IPS-15b (cell line): ENCODE measurements around the gene SPRR1A.

Source experiments
- H3K27me3 ChIP-seq: one replicate; pipeline ENCODE4 v1.6.1; 2013; ENCODE audit warnings: low read length; ENCODE audit not compliant: control insufficient read depth, insufficient read depth
- H3K36me3 ChIP-seq: one replicate; pipeline ENCODE4 v1.6.1; 2013; ENCODE audit warnings: low read length; ENCODE audit not compliant: control insufficient read depth, insufficient read depth
- H3K4me1 ChIP-seq: one replicate; pipeline ENCODE4 v1.6.1; 2013; ENCODE audit warnings: mild to moderate bottlenecking, low read length; ENCODE audit not compliant: control insufficient read depth, insufficient read depth
- H3K4me3 ChIP-seq: one replicate; pipeline ENCODE4 v1.5.1; 2013; ENCODE audit warnings: low read depth, low read length
- H3K9ac ChIP-seq: one replicate; pipeline ENCODE4 v1.6.1; 2013; ENCODE audit warnings: low read depth, mild to moderate bottlenecking, low read length
- H3K9me3 ChIP-seq: one replicate; pipeline ENCODE4 v1.6.1; 2013; ENCODE audit warnings: mild to moderate bottlenecking, low read length; ENCODE audit not compliant: control insufficient read depth, insufficient read depth

SPRR1A gene

DNA sequence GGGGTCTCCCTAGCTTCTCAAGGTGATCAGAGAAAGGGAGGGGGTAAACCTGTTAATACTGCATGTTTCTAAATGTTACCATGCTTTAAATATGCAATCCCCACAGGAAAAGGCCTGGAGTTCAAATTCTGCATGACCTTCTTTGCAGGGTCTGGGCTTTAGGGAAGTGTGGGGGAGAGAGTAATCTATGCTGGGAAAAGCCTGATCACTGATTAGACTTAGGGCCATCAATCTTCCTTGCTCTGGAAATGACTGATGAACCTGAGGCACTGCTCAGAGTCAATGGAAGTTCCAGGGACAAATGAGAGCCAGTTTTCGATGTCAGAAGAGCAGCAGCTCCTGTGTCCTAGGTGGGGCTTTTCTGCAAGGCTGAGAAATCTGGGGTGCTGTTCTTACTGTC lies 3.2 kb upstream of the SPRR1A start:
- Histone ChIP-seq H3K9ac (no peak overlapping the region), H3K9me3 (no peaks in the 10 kb centered on the region), H3K36me3 (no peaks in the 10 kb centered on the region), H3K27me3 (peaks cover 4% of the 10 kb centered on the region), H3K4me3 (no peak overlapping the region), H3K4me1 (no peaks in the 10 kb centered on the region)

DNA sequence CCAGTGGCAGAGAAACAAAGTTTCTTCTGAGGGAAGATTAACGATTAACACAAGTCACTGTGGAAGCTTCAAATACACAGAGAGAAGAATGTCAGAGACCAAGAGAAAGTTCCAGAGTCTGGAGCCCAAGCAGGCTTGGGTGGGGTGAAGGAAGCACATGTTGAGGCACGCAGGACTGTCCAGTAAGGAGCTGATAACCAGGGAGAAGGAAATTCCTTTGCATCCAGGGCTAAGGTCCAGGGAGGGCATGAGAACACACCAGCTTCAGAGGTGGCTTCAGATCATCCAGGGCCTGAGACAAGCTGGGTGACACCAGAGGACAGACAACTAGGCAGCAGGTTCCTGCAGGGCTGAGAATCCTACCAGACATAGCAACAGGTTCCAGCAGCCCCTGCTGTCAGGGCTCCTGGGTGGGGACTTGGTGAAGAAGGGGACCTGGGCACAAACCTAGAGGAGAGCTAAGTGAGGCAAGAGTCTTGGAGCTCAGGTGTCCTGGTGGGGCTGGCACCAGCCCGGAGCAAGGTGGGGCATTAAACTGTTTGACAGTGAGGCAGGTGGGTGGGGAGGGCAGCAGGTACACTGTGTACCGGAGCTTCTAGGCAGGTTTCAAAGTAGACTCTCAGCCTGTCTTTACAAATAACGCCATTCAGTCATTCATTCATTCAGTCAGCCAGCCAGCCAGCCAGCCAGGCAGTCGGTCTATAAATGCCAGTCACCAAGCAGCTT lies 2.6 kb upstream of the SPRR1A start:
- Histone ChIP-seq H3K9me3 (no peaks in the 10 kb centered on the region), H3K27me3 (peaks cover 4% of the 10 kb centered on the region), H3K4me3 (no peak overlapping the region), H3K4me1 (no peaks in the 10 kb centered on the region), H3K9ac (no peak overlapping the region), H3K36me3 (no peaks in the 10 kb centered on the region)

DNA sequence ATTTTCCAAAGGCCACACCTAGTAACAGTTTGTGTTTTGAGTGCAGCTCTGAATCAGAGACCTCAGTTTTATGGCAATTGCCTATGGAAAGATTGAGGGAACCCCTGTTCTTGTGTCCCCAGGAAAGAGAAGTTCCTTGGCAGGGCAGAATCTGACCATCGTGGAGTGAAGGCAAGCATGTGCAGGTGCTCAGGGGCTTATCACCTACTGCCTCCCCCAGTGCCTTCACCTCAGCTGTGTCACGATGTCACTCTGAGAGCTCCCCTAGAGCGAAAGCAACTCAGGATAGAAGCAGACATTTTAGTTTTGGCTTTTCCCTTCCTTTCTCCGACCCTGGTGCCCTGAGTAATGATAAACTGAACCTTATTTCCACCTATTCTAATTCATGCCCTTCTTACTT lies 1.8 kb upstream of the SPRR1A start:
- H3K36me3 ChIP-seq, result no peaks in the 10 kb centered on the region
- H3K4me3 ChIP-seq, result no peak overlapping the region
- H3K9ac ChIP-seq, result no peak overlapping the region
- H3K9me3 ChIP-seq, result no peaks in the 10 kb centered on the region
- peaks cover 4% of the 10 kb centered on the region for H3K27me3 ChIP-seq
- H3K4me1 ChIP-seq, result no peaks in the 10 kb centered on the region

DNA sequence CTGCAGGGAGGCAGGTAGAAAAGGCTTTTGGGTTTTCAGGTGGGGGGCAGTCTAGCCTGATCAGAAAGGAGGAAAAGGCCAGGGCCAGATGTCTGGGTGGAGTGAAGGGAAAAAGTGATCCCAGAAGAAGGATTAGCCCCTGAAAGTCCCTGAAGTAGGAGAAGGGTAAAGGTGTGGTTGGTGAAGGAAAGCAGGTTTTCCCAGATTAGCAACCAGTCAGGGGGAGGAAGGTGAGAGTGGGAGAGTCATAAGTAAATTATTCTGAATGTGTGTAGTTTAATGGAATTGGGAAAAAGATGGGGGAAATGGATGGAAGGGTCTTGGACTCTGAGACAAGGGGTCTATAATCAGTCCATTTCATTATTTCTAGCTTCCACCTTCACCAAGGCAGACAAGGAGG lies 647 bp upstream of the SPRR1A start:
- Histone ChIP-seq H3K9ac (no peak overlapping the region), H3K4me1 (no peaks in the 10 kb centered on the region), H3K27me3 (no peaks in the 10 kb centered on the region), H3K9me3 (no peaks in the 10 kb centered on the region), H3K36me3 (no peaks in the 10 kb centered on the region), H3K4me3 (no peak overlapping the region)

DNA sequence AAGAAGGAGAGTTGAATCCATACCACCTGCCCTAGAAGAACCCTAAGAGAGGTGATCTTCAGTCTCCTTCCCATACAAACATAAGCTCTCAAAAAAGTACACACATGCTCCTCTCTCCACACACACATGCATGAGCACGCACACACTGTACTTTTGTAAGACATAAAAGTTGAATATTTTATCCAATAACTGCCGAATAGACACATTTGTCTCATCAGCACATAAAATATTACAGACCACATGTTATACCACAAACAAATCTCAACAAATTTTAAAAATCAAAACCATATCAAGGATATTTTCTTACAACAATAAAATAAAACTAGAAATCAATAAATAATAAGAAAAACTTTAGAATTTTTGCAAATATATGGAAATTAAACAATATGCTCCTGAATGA lies 2.7 kb downstream of the SPRR1A start:
- no peaks in the 10 kb centered on the region for H3K9me3 ChIP-seq
- H3K36me3 ChIP-seq, result no peaks in the 10 kb centered on the region
- H3K27me3 ChIP-seq, result no peaks in the 10 kb centered on the region
- no peaks in the 10 kb centered on the region for H3K4me1 ChIP-seq
- no peak overlapping the region for H3K9ac ChIP-seq
- H3K4me3 ChIP-seq, result no peak overlapping the region

DNA sequence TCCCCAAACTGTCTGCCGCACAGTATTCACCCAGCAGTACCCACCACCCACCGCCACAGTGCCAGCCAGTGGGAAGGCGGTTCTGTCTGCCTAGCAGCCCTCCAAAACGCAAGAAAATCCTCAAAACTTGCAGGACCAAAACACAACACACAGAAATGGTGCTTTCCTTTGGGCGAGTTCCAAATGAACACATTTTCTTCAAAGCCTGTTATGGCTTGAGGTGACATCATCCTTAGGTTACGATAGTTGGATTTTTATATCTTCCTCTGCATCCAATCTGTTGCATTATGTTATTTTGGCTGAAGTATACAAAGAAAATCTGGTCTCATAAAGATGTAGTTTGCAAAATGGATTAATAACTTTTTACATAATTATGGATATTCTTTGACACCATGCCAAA lies 9.3 kb downstream of the SPRR1A start:
- H3K4me3 ChIP-seq, result no peak overlapping the region
- H3K9ac ChIP-seq, result no peak overlapping the region
- no peaks in the 10 kb centered on the region for H3K36me3 ChIP-seq
- no peaks in the 10 kb centered on the region for H3K27me3 ChIP-seq
- H3K9me3 ChIP-seq, result no peaks in the 10 kb centered on the region
- no peaks in the 10 kb centered on the region for H3K4me1 ChIP-seq

DNA sequence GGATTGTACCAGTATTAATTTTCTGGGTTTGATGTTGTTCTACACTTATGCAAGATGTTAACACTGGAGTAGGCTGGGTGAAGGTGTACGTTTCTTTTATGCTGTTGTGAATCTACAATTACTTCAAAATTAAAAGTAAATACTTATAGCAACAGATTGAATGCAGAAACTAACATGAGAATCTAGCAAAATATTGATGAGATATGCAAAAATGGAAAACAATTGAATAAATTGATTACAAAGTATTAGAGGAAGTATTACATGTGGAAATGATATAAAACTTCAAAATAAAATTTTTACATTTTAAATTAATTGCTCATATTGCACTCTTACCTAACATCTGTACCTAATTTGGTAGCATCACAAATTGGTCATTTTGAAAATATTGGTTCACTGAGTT lies 12.0 kb downstream of the SPRR1A start:
- H3K9me3 ChIP-seq, result no peaks in the 10 kb centered on the region
- no peaks in the 10 kb centered on the region for H3K4me1 ChIP-seq
- no peaks in the 10 kb centered on the region for H3K27me3 ChIP-seq
- H3K4me3 ChIP-seq, result no peak overlapping the region
- H3K36me3 ChIP-seq, result no peaks in the 10 kb centered on the region
- H3K9ac ChIP-seq, result no peak overlapping the region

DNA sequence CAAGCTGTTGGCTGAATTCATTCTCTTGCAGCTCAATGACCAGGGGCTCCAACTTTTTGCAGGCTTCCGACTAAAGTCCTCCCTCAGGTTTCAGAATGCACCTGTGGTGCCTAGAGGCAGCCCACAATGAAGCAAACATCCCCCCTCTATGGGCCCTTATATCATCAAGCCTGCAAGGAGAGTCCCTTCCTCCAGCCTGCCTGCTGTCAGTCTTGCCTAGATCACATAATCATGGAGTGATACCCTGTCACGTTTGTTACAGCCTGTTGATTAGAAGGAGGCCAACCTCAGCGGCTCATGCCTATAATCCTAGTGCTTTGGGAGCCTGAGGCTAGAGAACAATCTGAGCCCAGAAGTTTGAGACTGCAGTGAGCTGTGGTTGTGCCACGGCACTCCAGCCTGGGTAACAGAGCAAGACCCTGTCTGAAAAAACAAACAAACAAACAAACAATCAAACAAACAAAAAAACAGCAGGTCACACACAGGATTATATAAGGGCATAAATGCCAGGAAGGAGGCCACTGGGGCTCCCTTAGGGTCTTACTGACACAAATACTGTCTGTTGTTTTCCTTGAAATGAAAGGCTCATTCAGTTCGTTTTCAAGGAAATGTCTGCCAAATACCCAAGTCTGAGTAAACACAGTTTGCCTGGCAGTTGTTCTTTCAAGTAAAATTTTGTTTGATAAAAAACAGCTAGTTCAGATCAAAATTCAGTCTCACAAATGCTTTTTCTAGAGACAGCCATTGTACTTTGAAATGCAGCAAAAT lies 12.9 kb downstream of the SPRR1A start:
- no peaks in the 10 kb centered on the region for H3K9me3 ChIP-seq

DNA sequence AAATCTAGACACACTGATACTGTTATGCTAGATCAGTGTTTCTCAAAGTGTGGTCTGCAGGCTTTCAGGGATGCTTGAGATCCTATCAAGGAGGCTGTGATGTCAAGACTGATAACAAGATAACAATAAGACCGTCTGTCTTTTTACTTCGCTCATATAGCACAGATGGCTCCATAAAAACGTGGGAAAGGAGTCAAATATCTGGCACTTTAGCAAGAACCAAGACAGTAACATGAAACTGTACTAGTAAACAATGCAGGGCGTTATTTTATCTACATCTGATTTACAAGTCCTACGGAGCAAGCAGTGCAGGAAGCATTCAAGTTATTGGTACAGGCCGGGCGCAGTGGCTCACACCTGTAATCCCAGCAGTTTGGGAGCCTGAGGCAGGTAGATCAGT lies 14.0 kb downstream of the SPRR1A start:
- no peak overlapping the region for H3K9ac ChIP-seq
- H3K4me1 ChIP-seq, result no peaks in the 10 kb centered on the region
- no peaks in the 10 kb centered on the region for H3K9me3 ChIP-seq
- H3K36me3 ChIP-seq, result no peaks in the 10 kb centered on the region
- peaks cover 2% of the 10 kb centered on the region for H3K27me3 ChIP-seq
- H3K4me3 ChIP-seq, result no peak overlapping the region

More for the DNA sequence above, 12.9 kb downstream of the SPRR1A start:
- Histone ChIP-seq H3K9ac (no peak overlapping the region), H3K27me3 (peaks cover 2% of the 10 kb centered on the region), H3K4me1 (no peaks in the 10 kb centered on the region), H3K36me3 (no peaks in the 10 kb centered on the region), H3K4me3 (no peak overlapping the region)

DNA sequence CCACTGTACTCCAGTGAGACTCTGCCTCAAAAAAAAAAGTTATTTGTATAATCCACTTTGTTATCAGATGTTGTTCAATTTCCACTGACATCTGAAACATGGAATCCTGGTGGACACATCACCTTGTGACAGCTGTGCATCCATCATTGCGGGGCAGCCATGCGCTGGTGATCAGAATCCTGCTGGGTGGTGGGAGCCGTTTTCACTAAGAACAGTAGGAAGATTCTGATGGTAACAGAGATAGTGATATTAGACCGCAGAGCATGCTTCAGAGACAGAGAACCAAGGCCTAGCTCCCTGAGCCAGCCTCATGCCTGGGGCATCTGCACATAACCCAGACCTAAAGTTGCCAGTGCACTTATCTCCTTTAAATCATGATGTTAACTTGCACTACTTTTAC lies 14.6 kb downstream of the SPRR1A start:
- Histone ChIP-seq H3K4me1 (no peaks in the 10 kb centered on the region), H3K27me3 (peaks cover 2% of the 10 kb centered on the region), H3K4me3 (no peak overlapping the region), H3K9me3 (no peaks in the 10 kb centered on the region), H3K9ac (no peak overlapping the region), H3K36me3 (no peaks in the 10 kb centered on the region)

DNA sequence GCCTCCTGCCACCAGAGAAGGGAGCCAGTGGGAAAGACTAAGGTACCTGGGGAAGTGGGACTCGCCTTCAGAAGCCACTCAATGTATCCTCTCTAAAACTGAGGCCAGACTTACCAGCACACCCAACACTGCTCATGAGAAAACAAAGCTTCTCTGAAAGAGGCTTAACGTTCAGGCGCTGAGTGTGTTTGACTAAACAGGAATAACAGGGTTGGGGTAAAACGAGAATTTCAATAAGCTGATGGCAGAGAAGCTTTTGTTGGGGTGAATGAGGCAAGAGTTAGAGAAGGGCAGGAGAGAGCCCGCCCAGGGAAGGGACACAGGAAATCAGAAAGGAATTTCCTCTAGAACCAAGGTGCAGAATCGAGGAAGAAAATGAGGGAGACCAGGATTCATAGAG lies 15.9 kb downstream of the SPRR1A start:
- Histone ChIP-seq H3K36me3 (no peaks in the 10 kb centered on the region), H3K9me3 (no peaks in the 10 kb centered on the region), H3K27me3 (peaks cover 2% of the 10 kb centered on the region), H3K4me3 (no peak overlapping the region), H3K4me1 (no peaks in the 10 kb centered on the region), H3K9ac (no peak overlapping the region)

DNA sequence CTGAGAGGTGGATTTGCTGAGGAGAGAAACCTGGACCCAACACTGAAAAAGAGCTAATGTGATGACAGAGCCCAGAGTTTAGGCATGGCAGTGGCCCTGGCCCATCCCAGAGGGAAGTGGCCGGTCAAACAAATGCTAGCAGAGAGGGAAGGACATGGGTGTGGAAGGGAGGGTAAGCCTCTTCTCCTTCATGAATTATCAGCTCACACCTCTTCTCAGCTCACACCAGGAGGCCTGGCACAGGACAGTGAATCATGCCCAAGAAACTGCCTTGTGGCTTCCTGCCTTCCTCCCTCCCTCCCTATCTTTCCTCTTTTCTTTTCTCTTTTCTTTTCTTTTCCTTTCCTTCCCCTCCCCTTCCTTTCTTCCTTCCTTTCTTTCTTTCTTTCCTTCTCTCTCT lies 16.4 kb downstream of the SPRR1A start:
- Histone ChIP-seq H3K27me3 (peaks cover 2% of the 10 kb centered on the region), H3K4me1 (no peaks in the 10 kb centered on the region), H3K9me3 (no peaks in the 10 kb centered on the region), H3K9ac (no peak overlapping the region), H3K36me3 (no peaks in the 10 kb centered on the region), H3K4me3 (no peak overlapping the region)
